Lower lobe of right lung (tissue), 2 donors: ENCODE results near the gene TADA3. TPM values are rescaled to one million over a fixed set of nuclear protein-coding genes. Genes with fewer than 3 reads are reported as not detected.

Experiments used
- ATAC-seq, 2 donors: fragments of 200-7000 bp; cut with Tn5 transposase; one replicate each; pipeline ENCODE4 v1.9.1; 2020 to 2022; ENCODE audit warnings: mild to moderate bottlenecking in 2 of 2, moderate library complexity in 2 of 2
- DNase-seq: peaks from one replicate; pipeline ENCODE4 v3.0.0-alpha.2; 2020
- H3K27ac ChIP-seq: fragments of 200-600 bp; one replicate; pipeline ENCODE4 v1.8.0; 2022
- H3K27me3 ChIP-seq: fragments of 200-600 bp; one replicate; pipeline ENCODE4 v1.8.0; 2022; ENCODE audit warnings: low read depth
- H3K36me3 ChIP-seq: fragments of 200-600 bp; one replicate; pipeline ENCODE4 v1.8.0; 2022; ENCODE audit warnings: mild to moderate bottlenecking
- H3K4me1 ChIP-seq: fragments of 200-600 bp; one replicate; pipeline ENCODE4 v1.8.0; 2022
- H3K4me3 ChIP-seq: fragments of 200-600 bp; one replicate; pipeline ENCODE4 v1.8.0; 2022; ENCODE audit warnings: mild to moderate bottlenecking
- H3K9me3 ChIP-seq: fragments of 200-600 bp; one replicate; pipeline ENCODE4 v1.8.0; 2022
- intact Hi-C: fragments of 100-400 bp; cut with DNase I; formaldehyde crosslinking; loops from one replicate; pipeline ENCODE4 v1.11.0; 2022
- total RNA-seq: library from RNA; stranded (reverse); fragmentation: NEBNext Ultra II Directional; extraction: Animal tissue kit (Norgen Biotek cat#: 25700); gene quantifications from one replicate; pipeline ENCODE4 v1.2.1, GENCODE V29; 2021
- TF ChIP-seq, protein P1 (sequence below): fragments of 200-600 bp; IDR thresholded peaks from one replicate; pipeline ENCODE4 v1.8.0; 2022; ENCODE audit warnings: antibody characterized with exemption, mild to moderate bottlenecking
- donor health status: DM: no; HTN: yes; CAD: no; lungs with severe emphysema.

The TADA3 gene
- total RNA-seq, 1 donor from 2014 or later, result 53.8 TPM

DNA sequence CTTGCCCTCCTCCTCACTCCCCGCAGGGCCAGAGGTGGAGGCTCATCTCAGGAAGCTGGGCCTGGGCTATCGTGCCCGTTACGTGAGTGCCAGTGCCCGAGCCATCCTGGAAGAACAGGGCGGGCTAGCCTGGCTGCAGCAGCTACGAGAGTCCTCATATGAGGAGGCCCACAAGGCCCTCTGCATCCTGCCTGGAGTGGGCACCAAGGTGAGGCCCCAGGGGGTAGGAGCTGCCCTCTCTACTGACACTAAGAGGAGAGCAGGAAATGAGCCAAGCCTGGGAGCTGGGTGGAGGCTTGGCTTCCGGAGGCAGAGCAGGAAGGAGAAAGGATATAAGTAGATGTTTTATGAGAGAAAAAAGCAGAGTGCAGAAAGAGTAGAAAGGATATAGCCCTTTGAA, 37.6 kb downstream of the TADA3 start:
- Histone ChIP-seq H3K27me3 (no peaks in the 10 kb centered on the region), H3K27ac (peak overlapping the region; percentile 43), H3K9me3 (no peaks in the 10 kb centered on the region), H3K36me3 (peaks cover 76% of the 10 kb centered on the region), H3K4me3 (no peak overlapping the region), H3K4me1 (peaks cover 28% of the 10 kb centered on the region)
- ATAC-seq (no peak), DNase-seq (no peak)
- intact Hi-C loops, result no loop called here
- TF ChIP-seq, protein P1, sequence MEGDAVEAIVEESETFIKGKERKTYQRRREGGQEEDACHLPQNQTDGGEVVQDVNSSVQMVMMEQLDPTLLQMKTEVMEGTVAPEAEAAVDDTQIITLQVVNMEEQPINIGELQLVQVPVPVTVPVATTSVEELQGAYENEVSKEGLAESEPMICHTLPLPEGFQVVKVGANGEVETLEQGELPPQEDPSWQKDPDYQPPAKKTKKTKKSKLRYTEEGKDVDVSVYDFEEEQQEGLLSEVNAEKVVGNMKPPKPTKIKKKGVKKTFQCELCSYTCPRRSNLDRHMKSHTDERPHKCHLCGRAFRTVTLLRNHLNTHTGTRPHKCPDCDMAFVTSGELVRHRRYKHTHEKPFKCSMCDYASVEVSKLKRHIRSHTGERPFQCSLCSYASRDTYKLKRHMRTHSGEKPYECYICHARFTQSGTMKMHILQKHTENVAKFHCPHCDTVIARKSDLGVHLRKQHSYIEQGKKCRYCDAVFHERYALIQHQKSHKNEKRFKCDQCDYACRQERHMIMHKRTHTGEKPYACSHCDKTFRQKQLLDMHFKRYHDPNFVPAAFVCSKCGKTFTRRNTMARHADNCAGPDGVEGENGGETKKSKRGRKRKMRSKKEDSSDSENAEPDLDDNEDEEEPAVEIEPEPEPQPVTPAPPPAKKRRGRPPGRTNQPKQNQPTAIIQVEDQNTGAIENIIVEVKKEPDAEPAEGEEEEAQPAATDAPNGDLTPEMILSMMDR, result no peak

DNA sequence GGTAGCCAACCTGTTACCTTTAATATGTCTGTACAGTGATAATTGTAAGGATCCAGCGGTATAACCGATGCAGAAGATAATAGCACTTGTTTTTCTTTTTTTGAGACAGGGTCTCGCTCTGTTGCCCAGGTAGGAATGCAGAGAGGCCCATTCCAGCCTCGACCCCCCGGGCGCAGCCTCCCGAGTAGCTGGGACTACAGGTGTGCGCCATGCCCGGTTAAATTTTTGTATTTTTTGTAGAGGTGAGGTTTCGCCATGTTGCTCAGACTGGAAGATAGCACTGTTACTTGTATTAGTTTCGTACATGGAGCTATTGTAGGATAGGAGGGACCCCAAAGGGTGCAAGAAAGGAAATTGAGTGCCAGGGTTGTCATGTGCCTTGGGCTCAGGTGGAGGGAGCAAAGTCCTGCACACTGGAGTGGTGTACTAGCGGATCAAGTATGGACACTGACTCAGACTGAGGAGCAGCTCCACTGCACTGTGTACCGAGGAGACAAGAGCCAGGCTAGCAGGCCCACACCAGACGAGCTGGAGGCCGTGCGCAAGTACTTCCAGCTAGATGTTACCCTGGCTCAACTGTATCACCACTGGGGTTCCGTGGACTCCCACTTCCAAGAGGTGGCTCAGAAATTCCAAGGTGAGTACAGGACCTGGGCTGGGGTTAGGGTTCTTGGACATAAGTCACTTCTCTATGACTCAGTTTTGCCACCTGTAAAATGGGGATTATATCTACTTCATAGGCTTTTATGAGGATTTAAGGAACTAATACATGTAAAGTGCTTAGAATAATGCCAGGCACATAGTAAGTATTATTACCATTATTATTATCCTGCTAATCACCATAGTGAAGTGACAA, 41.5 kb downstream of the TADA3 start:
- DNase-seq (no peak), ATAC-seq (no peak)
- H3K36me3 ChIP-seq, result peaks cover 64% of the 10 kb centered on the region
- H3K4me3 ChIP-seq, result peak overlapping the region; percentile 88
- peak overlapping the region; percentile 87 for H3K27ac ChIP-seq
- TF ChIP-seq, protein P1, result no peak
- H3K4me1 ChIP-seq, result peaks cover 36% of the 10 kb centered on the region
- H3K9me3 ChIP-seq, result no peaks in the 10 kb centered on the region
- intact Hi-C loops, result no loop called here
- H3K27me3 ChIP-seq, result no peaks in the 10 kb centered on the region

DNA sequence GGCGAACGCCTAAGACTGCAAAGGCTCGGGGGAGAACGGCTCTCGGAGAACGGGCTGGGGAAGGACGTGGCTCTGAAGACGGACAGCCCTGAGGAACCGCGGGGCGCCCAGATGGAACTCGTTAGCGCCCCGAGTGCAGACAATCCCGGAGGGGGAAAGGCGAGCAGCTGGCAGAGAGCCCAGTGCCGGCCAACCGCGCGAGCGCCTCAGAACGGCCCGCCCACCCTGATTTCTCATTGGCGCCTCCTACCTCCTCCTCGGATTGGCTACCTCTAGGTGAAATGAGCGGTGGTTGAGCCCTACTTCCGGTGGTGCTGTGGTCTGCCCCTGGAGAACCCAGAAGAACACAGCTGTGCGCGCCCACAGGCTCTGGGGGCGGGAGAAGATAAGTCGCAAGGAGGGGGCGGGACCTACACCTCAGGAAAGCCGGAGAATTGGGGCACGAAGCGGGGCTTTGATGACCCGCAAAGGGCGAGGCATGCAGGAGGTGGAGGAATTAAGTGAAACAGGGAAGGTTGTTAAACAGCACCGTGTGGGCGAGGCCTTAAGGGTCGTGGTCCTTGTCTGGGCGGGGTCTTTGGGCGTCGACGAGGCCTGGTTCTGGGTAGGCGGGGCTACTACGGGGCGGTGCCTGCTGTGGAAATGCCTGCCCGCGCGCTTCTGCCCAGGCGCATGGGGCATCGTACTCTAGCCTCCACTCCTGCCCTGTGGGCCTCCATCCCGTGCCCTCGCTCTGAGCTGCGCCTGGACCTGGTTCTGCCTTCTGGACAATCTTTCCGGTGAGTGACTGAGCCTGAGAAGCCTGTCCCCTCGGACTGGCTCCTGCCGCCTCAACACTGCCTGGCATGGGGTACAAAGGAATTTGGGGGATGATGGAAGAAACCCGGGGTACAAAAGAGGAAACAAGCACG, 42.4 kb downstream of the TADA3 start, which contains the start of gene OGG1:
Gene OGG1 (plus strand): TSS at position 308 of the 911 bp plus-strand sequence. CDS start 335 bp downstream, at position 643.
- H3K9me3 ChIP-seq, result no peaks in the 10 kb centered on the region
- H3K36me3 ChIP-seq, result peaks cover 71% of the 10 kb centered on the region
- peak within 1 kb of the TSS; percentile 88 for H3K4me3 ChIP-seq
- intact Hi-C loops, result no loop called here
- ATAC-seq (peak; percentile 99), DNase-seq (peak; percentile 99)
- H3K27ac ChIP-seq, result peak within 1 kb of the TSS; percentile 87
- peaks cover 34% of the 10 kb centered on the region for H3K4me1 ChIP-seq
- TF ChIP-seq, protein P1, result no peak
- no peaks in the 10 kb centered on the region for H3K27me3 ChIP-seq

DNA sequence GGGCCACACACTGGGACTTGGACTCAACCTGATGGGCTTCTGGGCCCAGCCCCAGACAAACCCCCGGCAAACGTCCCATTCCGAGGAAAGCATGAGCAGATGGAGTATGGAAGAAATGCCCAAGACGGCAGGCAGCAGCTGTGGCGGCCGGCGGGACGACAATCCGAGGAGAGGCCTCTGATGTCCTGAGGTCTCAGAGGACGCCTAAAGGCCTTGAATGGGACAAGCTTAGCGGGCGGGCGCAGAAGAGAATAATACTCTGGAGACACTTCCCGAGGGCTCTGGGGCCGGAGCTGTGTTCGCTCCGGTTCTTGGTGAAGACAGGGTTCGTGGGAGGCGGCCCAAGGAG, 43.0 kb downstream of the TADA3 start:
- peak in 1 of 2 donors; percentile 55 for ATAC-seq
- peaks cover 27% of the 10 kb centered on the region for H3K4me1 ChIP-seq
- no peaks in the 10 kb centered on the region for H3K9me3 ChIP-seq
- peaks cover 71% of the 10 kb centered on the region for H3K36me3 ChIP-seq
- peak overlapping the region; percentile 87 for H3K27ac ChIP-seq
- TF ChIP-seq, protein P1, result no peak
- intact Hi-C loops, result no loop called here
- DNase-seq, result no peak
- H3K4me3 ChIP-seq, result peak overlapping the region; percentile 88
- no peaks in the 10 kb centered on the region for H3K27me3 ChIP-seq

- Histone ChIP-seq H3K9me3 (no peaks in the 10 kb centered on the region), H3K4me3 (no peak overlapping the region), H3K27ac (no peak overlapping the region), H3K27me3 (no peaks in the 10 kb centered on the region), H3K36me3 (peaks cover 72% of the 10 kb centered on the region), H3K4me1 (peaks cover 26% of the 10 kb centered on the region)
- no peak for DNase-seq
- no peak for ATAC-seq
- intact Hi-C loops, result no loop called here
- TF ChIP-seq, protein P1, result no peak
Measured at GRCh38 chr3:9748031-9748430, 44.2 kb downstream of the TADA3 start.
